ENCODE data around the gene TTPAL.
A peak's percentile ranks its signal among the peaks of the same experiment; 100 is the strongest.

Gene TTPAL

GRCh38 chr20:44475694-44476560, at the start of gene TTPAL:
TSS of gene TTPAL (plus strand) at chr20:44475874. CDS start at chr20:44480000, 4,126 bp downstream.
- POLR2A ChIA-PET, result interaction anchor here (0.6 to 1.4 kb wide), 9 partner anchors 9 to 188 kb away, joined by 3 to 5 read pairs (median 3); no protein-coding TSS in a partner anchor
- TF ChIP-seq ZNF571 (tag by site-specific recombination; IDR thresholded peaks at IDR 0.05), result no peak
- TF ChIP-seq EGR2 (tag by site-specific recombination; IDR thresholded peaks at IDR 0.05; ENCODE audit: low read depth), result peak; percentile 80
- TF ChIP-seq KLF8 (tag by site-specific recombination; IDR thresholded peaks at IDR 0.05), result peak; percentile 94
- TF ChIP-seq ZNF548 (tag by site-specific recombination; IDR thresholded peaks at IDR 0.05), result no peak
- TF ChIP-seq REST (tag by site-specific recombination; IDR thresholded peaks at IDR 0.05), result peak; percentile 17; the same call in 1 of the 2 replicates
- no peak for TF ChIP-seq ZNF404 (tag by site-specific recombination; IDR thresholded peaks at IDR 0.05)
- TF ChIP-seq ZNF155 (tag by site-specific recombination; IDR thresholded peaks at IDR 0.05), result no peak
- TF ChIP-seq PATZ1 (tag by site-specific recombination; IDR thresholded peaks at IDR 0.05), result peak; percentile 87
- peak; percentile 38; the same call in 1 of the 2 replicates for TF ChIP-seq ZNF791 (tag by site-specific recombination; IDR thresholded peaks at IDR 0.05)
- 0 out of 2 replicates have a peak, but pooled peaks have one; percentile 60 for TF ChIP-seq ZFP37 (tag by site-specific recombination; IDR thresholded peaks at IDR 0.05)
- 0 out of 2 replicates have a peak, but pooled peaks have one; percentile 40 for TF ChIP-seq TSHZ1 (tag by site-specific recombination; IDR thresholded peaks at IDR 0.05; ENCODE audit: borderline replicate concordance)
- no peak for TF ChIP-seq ZNF626 (tag by site-specific recombination; IDR thresholded peaks at IDR 0.05)
- TF ChIP-seq ZNF302 (tag by site-specific recombination; IDR thresholded peaks at IDR 0.05; ENCODE audit: low read depth), result no peak
- no peak for TF ChIP-seq PRDM2 (tag by site-specific recombination; IDR thresholded peaks at IDR 0.05; ENCODE audit: borderline replicate concordance)
- TF ChIP-seq ZBTB10 (tag by site-specific recombination; IDR thresholded peaks at IDR 0.05), result peak; percentile 77

More at GRCh38 chr20:44475694-44476560, at the start of gene TTPAL:
- CTCF ChIA-PET, result interaction anchor here (1.0 to 1.2 kb wide), 4 partner anchors 76 to 267 kb away, joined by 3 to 5 read pairs (median 4); no protein-coding TSS in a partner anchor
- peak within 1 kb of the TSS; percentile 83 for H3K4me3 ChIP-seq (ENCODE audit: low read depth, low read length)
- H3K27ac ChIP-seq (ENCODE audit: extremely low read depth, low read depth, low read length), result peak within 1 kb of the TSS; percentile 65; the same call in 1 of the 2 replicates
- H3K36me3 ChIP-seq (ENCODE audit: control insufficient read depth in 2 of 2, insufficient read depth in 1 of 2, low read length in 2 of 2), result peaks cover 0 to 14% of the 10 kb centered on the region in 2 experiments; a peak in 2 of 3 replicates
- no peaks in the 10 kb centered on the region for H3K4me1 ChIP-seq (ENCODE audit: control insufficient read depth, insufficient read depth, low read length)
- no peaks in the 10 kb centered on the region for H3K9me3 ChIP-seq (ENCODE audit: control insufficient read depth, insufficient read depth, low read depth, low read length)
